Peyer's patch (tissue), 4 donors: ENCODE measurements around the gene TCHHL1.

Experiments used
- CTCF ChIP-seq, 6 experiments: fragments of 450-650 bp in 4 of 6; fragments of 200-600 bp in 2 of 6; sonication (generic) in 1 of 6; IDR thresholded peaks; one replicate each; pipeline ENCODE4 v1.5.1; 2017 to 2019; ENCODE audit warnings: antibody characterized with exemption in 6 of 6, mild to moderate bottlenecking in 3 of 6, moderate library complexity in 1 of 6
- POLR2A ChIP-seq, 2 donors: fragments of 450-650 bp; IDR thresholded peaks; one replicate each; pipeline ENCODE4 v1.5.1; 2017; ENCODE audit warnings: antibody characterized with exemption in 2 of 2, mild to moderate bottlenecking in 2 of 2, moderate library complexity in 2 of 2

GRCh38 chr1:152110365-152110859 is 21.5 kb upstream of the TCHHL1 start:
- no peak for TF ChIP-seq CTCF (IDR thresholded peaks at IDR 0.05)
- no peak for TF ChIP-seq POLR2A (IDR thresholded peaks at IDR 0.05)
